Sigmoid colon (tissue), 3 donors: ENCODE measurements around the gene TAS2R16.

Source experiments
- CTCF ChIP-seq, 4 experiments: fragments of 450-650 bp in 3 of 4; fragments of 200-600 bp in 1 of 4; IDR thresholded peaks; one replicate each; pipeline ENCODE4 v1.5.1; 2016 to 2019; ENCODE audit warnings: antibody characterized with exemption in 4 of 4, mild to moderate bottlenecking in 3 of 4, moderate library complexity in 2 of 4
- POLR2A ChIP-seq, 2 donors: fragments of 450-650 bp; IDR thresholded peaks; one replicate each; pipeline ENCODE4 v1.6.1; 2016; ENCODE audit warnings: antibody characterized with exemption in 2 of 2, mild to moderate bottlenecking in 2 of 2, moderate library complexity in 2 of 2

- no peak for TF ChIP-seq POLR2A (IDR thresholded peaks at IDR 0.05)
- no peak for TF ChIP-seq CTCF (IDR thresholded peaks at IDR 0.05)
Observed at GRCh38 chr7:122989041-122989440, 6.5 kb downstream of the TAS2R16 start.
